Inflammatory macrophage treated with lipopolysaccharide for 4 hours (primary cell): Measurements from ENCODE around the gene SNTG2.

ENCODE experiments used
- DNase-seq: peaks from one replicate; pipeline ENCODE4 v3.0.0-alpha.2; 2020

Gene SNTG2

DNA sequence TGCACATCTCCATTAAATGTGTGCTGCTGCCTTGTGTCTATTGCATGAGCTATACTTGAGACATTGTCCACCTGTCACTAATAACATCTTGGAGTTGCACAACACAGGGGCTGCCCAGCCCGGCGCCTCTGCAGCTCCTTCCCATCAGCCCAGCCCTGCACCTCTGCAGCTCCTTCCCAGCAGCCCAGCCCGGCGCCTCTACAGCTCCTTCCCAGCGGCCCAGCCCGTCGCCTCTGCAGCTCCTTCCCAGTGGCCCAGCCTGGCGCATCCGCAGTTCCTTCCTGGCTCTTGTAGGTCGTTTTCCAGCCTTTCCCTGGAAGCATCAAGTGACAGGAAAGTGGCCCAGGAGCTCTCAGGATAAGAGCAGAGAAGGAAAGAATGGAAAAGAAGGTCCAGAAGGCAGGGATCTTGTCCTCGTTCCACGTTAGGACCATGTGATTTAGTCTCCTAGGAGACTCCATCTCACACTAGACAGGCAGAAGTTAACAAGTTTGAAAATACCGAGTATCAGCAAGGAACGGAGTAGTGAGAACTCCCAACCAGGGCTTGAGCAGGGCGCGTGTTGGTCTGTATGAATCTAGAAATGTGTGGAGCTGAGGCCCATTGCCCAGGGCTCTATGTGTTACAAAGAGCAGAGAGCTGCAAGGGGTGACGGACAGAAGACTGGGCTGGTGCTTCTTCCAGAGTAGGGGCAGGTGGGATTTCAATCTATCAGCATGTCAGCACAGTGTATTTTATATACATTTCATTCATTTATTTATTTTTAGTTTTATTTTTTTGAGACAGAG lies 346.9 kb downstream of the SNTG2 start:
- no peak for DNase-seq

DNA sequence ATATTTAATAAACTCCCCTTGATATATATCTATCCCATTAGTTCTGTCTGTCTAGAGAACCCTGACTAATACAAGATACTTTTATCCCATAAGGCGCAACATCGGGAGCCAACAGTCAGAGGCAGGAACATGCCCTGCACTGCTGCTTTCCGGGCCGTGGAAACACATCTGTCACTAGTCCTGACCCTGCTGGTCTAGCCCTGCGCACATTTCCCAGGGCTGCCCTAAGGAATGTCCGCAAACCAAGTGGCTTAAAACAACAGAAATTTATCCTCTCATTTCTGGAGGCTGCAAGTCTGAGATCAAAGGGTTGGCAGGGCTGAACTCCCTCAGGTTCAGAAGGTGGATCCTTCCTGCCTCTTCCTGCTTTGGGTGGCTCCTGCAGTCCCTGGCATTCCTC lies 348.4 kb downstream of the SNTG2 start:
- DNase-seq, result no peak

DNA sequence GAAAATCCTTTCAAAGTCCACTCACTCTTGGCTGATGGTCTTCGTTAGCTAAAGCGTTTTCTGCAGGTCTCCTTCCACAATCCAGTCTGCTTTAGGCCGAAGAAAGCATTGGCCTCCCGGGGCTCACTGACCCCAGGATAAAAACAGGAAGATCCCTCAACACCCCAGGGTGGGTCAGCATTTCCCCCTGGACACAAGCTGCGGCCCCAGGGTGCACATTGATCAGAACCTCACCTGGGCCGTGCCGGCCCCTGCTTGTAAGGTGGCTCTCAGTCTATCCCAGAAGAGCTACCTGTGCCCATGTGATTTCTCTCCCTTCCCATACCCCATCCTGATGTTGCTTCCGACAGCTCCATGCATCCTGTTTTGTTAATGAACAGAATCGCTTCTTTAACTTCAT lies 349.6 kb downstream of the SNTG2 start:
- DNase-seq, result no peak

DNA sequence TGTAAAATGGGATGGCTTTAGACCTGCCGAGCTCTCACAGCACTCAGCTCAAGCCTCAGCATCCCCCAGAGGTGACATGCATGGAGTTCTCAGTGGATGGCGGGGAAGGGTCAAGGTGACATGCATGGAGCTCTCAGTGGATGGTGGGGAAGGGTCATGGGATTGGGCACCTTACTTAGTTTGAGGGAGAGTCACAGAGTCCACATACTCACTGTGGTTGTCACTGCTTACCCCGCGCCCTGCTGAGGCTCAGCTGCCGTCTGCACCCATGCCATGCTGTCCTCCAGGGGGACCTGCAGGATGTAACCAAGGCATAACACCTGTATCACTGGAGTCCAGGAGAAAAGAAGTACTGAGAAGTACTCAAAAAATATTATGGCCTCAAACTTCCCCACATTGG lies 350.4 kb downstream of the SNTG2 start:
- no peak for DNase-seq

DNA sequence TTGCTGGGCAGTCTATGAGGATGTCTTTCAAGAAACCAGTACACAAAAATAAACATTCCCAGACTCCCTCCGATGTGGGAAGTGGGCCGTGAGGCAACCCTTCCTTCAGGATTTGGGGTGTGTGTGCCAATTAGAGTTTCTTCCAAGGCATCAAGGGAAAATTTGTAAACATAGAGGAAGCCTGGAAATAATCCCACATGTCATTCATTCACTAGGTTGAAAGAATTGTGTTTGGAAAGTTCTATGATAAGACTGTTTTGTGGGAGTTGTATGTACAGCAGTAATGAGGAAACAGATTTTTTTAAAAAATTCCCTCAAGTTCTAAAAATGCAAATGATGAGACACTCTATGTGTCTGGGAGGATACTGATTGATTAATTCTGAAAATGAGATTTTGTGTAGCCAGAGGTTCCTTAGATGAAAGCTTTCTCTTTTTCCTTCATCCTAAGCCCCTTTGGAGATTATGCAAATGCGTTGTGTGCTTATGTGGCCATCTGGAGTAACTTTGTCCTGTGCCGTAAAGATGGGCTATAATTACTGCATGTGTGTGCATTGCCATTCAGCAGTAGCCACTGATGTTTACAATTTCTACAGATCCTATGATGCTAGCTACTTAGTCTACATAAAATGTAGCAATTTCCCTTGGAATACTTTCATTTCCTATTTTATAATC lies 354.8 kb downstream of the SNTG2 start:
- peak; percentile 8 for DNase-seq

DNA sequence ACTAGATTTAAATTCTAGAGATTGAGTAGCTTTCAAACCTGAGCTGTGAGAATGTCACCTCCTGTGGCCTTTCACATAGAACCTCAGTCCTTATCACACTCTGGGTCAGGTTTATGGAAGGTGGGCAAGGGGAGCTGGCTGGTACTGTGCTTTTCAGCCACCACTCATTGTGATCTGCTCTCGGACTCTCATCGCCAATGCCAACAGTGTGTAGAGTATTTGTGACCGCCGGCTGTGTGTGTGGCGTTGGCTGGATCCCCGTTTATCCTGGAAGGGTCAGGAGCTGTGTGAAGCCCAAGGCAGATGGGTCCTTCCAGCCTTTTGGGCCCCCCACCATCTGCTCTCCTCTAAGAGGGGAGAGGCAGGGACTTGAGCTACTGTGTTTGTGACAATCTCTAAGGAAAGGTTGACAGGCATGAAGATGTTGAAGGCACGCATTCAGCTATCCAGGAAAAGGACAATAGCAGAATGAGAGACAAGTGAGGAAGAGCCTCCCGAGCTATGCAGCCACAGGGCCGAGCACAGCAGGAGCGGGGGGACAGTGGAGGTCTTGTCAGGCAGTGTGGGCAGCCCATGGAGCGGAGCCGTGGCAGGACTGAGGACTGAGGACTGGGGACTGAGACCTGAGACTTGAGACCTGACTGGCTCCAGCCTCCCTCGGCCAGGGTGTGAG lies 355.5 kb downstream of the SNTG2 start:
- DNase-seq, result no peak

DNA sequence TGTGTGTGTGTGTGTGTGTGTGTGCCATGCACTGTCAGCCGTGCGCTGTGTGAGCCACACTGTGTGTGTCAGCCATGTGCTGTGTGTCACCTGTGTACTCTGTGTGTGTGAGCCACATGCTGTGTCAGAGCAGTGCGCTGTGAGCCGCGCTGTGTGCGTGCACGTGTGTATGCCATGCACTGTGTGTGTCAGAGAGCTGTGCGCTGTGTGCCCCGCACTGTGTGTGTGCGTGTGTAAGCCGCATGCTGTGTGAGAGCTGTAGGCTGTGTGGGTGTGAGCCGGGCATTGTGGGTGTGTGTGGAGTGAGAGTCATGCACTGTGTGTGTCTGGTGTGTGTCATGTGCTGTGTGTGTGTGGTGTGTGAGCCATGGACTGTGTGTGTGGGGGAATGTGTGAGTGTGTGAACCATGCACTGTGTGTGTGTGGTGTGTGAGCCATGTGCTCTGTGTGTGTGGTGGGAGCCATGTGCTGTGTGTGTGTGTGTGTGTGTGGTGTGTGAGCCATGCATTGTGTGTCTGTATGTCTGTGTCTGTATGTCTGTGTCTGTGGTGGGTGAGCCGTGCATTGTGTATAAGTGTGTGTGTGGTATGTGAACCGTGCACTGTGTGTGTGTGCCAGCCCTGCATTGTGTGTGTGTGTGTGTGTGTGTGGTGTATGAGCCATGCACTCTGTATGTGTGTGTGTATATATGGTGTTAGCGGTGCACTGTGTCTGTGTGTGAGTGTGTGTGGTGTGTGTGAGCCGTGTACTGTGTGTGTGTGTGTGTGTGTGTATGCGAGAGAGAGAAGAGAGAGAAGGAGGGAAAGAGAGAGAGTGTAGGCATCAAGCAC lies 356.3 kb downstream of the SNTG2 start:
- no peak for DNase-seq

DNA sequence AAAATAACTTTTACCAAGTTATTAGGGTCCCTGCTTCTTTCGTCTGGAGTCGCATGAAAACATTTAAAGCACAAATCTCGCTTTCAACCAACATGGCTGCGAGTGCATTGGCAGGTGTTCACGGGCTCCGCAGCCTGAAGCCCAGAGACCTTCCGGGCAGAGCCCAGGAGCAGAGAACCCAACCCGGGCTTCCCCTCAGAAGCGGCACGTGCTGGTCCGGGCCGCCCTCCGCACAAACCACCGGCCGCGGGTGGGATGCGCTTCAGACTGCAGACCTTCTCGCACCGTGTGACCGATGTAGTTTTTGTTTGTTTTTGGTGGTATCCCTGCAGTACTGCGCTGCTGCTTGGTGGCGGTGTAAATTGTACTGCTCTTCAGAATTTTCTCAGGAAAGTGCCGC lies 357.0 kb downstream of the SNTG2 start:
- DNase-seq, result no peak

DNA sequence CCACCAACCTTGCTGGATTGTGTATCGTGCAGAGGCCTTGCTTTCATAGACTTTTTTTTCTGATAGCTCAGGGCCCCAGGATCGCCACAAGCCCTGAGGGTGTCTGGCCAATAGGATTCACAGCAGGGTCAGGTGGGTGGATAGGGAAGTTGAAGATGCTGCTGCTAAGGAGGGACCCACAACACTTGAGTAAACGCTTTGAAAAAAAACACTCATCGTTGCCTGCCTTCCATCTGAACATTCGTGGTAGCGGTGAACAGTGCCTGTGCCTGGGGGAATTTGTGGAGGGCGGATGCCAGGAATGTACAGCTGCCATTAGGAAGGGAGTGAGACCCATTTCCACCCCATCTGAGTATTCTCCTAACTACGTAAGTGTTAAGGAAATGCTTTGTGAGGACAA lies 358.0 kb downstream of the SNTG2 start:
- DNase-seq, result no peak

DNA sequence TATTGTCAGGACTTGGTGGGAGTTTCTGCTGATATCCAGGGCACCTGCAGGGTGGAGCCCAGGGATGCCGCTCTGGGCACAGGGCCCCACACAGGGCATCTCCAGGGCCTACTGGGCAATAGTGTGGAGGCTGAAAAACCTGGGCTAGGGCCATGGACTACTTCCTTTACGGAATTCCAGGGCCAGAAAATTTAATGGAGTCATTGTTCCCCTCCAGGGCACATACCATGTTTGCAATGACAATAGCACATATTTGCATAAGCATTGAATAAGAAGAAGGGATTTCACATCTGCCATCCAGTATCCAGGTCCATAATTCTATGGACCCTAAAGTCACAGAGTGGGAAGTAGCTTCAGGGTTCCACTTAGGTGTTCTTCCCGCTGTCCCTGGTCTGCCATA lies 358.9 kb downstream of the SNTG2 start:
- DNase-seq, result no peak

DNA sequence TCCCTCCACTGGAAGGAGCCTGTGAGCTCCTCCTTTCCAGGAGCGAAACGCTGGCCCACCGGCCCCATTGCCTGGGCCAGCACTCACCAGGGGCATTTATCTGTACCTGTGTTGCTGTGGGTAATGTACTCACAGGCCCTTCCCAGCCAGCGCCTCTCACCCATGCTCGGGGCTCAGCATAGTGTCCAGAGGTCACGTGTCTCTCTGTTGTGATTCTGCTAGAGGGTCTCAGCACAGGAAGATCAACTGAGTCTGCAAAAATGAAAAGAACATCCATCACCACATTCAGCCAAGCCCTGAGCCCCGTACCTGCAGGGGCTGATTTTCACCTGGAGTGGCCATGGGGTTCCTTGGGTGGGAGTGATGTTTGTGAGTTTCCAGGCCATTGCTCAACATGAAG lies 359.6 kb downstream of the SNTG2 start:
- DNase-seq, result no peak

DNA sequence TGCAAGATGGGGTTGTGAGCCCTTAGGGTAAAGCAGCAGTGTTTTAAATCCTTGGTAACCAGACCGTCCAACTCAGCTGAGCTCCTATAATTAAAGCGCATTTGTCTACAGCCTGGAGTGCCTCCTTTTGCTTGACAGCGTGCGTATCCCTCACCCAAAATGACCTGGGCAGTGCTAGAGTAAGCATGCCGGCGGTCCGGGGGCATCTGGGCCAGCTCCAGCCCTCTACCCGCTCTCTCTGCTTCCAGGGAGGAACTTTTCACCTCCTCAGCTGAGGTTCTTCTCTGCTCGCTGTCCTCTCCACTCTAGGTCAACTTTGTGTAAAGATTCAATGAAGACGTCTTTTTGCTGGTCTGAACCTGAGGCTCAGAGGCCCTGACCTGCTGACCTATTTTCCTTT lies 360.2 kb downstream of the SNTG2 start:
- no peak for DNase-seq

DNA sequence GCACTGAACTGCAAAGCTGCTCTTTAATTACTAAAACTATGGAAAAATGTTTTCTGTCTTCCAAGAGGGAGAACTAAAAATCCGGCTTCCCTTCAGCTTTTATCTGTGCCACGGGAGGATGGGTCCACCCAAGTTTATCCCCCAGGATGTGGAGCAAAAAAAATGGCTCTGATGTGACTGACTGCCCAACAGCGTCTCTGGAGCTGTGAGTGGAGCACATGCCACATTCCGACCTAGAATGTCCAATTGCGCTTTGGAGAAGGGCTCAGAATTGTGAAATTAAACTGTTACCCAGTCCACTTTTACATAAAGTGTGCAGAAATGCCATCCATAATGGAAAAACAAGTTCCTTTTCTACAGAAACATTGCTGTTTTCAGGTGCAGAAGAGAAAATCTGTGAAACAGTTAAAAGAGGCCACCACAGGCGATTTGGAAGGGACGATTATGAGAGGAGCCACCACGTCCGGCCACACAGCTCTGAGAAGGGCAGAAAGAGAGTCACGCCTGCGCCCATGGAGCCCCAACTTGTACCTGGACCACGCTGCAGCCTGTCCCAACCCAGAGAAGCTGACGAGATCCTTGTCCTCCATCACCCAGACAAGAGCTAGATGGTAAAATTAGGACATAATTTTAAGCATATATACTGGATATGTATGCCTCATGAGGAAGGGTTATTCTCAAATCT lies 362.7 kb downstream of the SNTG2 start:
- no peak for DNase-seq

DNA sequence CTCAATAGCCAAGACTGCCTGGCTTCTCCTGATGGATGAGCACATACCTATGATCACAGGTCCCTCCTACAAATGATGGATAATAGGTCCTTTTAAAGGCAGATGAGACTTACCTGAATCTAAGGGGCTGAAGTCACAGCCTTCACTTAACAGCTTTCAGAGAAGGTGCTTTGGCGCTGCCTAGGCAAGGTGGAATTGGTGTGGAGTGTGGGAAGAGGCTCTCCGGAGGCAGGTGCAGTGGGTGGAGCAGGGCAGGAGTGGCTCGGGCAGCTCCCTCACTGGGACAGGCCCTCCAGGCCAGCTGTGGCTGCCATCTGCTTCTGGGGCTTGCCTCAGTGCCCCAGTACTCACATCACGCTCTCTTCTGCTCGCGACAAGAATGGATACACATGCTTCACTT lies 363.6 kb downstream of the SNTG2 start:
- no peak for DNase-seq

DNA sequence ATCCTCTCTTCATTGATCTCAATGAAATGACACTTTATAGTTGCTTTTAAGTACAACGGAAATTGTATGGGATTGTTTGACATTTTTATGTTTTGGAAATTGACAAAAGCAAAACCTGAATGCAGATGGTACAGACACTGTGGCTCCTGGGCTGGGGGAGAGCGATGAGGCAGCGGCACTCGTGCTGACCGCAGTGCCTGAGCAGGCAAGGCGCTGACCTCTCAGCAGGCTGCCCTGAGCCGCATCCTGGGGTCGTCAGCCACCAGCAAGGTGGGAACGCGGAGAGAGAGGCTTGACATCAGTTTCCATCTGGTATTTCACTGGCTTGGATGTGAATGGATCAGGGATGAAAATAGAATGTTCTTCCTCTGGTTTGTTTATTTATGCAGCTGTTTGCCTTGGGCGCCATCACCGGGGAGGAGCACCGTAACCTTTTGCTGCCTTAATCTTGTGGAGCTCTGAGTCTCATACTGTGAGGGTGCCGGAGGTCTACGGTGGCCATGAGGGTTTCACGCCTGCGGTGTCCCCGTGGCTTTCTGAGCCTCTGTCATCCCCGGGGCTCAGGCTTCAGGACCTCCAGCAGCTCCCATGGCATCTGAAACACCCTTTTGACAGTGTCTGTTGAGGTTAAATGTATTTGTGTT lies 367.8 kb downstream of the SNTG2 start:
- DNase-seq, result no peak

DNA sequence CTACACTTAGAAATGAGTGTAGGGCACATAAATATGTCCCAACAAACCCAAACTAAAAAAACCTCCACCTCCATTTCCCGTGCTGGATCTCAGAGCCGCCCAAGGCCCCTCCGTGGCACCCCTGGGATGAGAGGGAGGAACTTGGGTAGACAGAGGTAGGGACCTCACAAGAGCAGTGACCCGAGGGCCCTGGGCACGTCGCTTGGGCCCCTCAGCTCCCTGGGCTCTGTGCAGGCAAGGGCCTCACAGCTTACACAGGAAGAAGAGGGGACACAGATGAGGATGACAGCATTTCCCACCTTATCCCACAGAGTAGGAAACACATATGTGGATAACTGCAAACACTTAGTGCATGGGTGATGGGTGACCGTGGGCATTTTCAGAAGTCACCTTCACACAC lies 368.7 kb downstream of the SNTG2 start:
- no peak for DNase-seq

DNA sequence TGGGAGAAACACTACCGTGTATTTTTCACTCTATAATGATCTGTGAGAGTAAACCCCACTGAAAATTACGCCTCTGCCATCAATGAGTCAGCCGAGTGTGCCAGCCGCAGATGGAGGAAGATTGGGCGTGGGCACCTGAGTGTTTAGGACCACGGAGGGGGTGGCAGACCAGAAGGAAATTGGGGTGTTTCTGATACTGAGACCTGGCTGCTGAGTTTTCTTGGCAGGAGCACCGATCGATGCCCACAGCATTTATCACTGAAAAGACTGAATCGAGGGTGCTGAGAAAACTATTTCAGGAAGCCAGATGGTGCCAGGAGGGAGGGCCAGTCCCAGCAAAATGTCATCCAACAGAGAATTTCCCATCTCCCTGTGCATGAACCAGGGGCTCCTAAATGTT lies 370.7 kb downstream of the SNTG2 start:
- no peak for DNase-seq

DNA sequence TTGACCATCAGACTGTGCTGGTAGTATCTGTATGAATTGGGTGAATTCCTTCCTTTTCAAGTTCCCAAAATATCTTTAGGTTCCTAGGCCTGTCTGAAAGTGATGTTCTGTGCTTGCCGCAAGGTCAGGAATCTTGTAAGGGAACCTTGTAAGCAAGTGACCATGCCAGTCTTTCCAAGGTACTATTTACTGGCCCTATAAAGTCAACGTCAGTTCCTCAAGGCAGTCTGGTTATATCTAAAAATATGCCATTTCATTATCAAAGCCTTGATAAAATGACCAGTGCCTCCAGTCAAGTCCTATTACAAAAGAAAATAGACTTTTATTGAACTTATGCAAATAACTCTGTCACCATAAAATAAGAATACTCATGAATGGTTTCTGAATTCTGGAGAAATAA lies 374.2 kb downstream of the SNTG2 start:
- no peak for DNase-seq

DNA sequence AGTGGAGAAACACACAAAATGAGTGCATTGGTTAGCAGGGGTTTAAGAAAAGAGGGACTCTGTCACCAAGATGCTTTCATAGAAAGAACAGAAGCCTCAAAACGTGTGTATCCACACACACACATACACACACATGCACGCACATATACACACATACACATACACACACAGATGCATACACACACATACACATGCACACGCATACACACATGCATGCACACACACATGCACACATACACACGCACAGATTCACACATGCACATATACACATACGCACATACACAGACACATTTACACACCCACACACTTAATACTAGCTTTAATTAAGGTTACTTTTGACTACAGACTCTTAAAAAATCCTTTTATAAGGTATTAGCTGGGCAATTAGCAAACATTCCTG lies 378.0 kb downstream of the SNTG2 start:
- no peak for DNase-seq

DNA sequence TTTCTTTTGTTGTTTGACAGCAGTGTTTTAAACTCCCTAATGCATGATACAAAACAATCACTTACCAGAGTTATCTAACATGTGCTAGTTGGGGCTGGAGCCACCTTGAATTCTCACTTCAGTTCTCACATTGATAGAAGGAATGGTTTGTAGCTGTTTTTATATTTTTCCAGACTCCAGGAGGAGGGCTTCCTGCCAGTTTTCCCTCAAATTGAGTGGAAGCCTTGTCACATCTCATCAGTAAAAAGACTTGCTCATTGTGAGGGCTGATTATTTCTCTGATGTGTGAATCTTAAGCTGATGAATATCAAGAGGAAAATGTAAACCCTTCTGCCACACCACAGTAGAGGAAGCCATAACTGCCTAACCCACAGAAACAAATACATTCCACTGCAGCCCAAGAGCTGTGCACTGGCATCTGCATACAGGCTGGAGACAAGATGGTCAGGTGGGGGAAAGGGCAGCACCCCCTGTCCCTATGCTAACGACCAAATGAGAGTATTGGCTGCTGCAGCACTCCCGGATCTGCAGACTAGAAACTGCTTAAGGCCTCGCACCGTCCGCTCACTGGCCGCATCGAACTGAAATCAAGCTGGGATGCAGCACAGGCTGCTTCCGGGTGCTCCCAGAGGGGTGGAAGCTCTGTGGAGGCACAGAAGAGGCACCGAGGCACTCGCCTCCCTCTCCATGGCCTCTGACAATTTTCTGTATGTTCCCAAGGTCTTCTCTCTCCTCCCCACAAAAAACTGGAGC lies 388.9 kb downstream of the SNTG2 start:
- DNase-seq, result no peak

DNA sequence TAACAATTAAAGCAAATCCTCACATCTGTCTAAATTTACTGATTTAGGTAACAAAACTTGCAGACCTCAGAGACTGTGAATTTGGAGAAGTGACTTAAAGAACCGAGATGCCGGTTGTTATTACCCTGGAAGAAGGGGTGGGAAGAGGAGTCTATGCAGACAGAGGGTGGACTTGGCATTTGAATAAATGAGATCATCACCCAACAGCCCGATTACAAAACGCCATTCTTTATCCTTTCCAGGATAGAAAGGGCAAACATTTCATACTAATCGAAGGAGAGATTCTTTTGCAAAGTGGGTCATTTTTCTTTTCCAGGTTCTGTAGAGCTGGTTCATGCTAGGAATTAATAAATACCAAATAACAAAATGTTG lies 389.5 kb downstream of the SNTG2 start:
- DNase-seq, result no peak
